HG03565 (cell line): ENCODE data around the gene NIPA2.

ENCODE experiments used
- ATAC-seq: cut with Tn5 transposase; IDR thresholded peaks from one replicate; pipeline ENCODE4 v1.9.1; 2021; ENCODE audit warnings: mild to moderate bottlenecking, moderate library complexity; ENCODE audit not compliant: unreplicated experiment

Gene NIPA2

DNA sequence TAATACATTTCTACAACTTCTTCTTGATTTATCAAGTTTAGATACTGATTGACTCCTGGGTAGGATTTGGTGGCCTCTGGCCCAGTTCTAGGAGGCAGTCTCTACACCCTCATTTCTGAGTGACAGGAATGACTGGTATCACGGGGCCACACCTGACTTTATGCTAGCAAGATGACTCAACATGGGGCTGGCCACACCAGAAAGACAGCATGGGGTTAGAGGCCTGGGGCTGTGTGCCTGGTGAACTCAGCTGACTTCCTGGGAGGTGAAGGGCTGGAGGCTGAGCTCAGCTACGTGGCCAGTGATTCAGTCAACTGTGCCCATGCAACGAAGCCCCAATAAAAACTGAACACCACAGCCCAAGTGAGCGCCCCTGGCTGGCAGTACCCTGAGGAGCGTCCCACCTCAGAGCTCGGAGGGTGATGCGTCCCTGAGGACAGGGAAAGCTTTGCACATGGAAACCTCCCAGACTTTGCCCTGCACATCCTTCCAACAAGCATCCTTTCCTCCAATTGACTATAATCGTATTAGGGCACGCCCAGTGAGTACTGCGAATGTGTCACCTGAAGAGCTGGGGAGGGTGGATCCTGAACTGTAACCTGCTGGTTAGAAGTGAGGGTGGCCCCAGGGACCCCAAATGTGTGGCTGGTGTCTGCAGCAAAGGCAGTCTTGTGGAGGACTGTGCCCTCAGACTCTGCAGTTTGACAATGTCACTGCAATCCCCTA, 57.2 kb downstream of the NIPA2 start:
- peak; percentile 77 for ATAC-seq

DNA sequence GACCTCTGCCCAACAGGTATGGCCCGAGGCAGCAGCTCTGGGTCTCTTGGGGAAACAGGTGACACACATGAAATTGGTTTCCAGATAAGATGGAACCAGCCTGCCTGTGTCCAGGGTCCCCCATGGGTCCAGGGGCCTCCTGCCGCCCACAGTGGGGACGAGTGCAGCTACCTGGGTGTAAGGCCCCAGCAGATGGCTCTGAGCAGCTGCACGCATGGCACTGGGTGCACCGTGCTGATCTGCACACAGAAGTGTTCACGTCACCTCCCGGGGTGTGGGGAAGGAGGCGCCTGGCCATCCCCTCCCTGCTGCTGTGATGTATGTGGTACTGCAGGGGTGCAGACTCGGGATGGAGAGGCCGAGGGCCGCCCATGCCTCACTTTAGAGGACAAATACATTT, 63.6 kb downstream of the NIPA2 start:
- no peak for ATAC-seq

DNA sequence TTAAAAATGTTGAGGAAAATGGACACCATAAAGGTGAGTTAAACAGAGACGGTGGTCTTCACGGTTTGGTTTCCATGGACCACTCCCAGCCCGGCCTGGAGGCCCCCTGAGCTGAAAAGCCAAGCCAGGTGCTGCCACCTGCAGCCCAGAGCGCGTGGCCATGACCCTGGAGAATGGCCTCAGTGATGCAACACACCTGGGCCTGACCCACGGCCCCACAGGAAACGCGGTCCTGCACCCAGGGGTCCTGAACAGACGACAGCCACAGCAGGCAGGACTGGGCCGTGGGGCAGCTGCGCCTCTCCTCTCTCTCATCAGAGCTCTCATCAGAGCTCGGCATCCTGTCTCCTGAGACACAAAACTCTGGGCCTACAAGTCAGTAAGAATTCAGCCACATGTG, 64.1 kb downstream of the NIPA2 start:
- no peak for ATAC-seq

DNA sequence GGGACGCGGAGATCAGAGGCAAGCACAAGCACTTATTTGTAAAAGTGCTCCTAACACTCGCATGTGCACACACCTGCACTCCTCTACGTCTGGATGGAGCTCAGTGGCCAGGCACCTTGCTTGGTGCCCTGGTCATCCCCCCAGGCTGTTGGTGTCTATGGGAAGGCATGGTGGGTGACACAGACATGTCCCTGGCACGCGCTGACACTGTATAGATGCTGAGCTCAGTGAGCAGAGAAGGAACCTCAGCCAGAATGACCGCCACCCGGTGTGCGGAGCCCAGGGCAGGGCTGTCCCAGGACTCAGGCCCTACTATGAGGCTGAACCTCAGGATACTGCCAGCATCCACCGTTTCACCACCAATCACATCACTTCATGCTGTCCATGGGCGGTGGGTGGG, 64.5 kb downstream of the NIPA2 start:
- ATAC-seq = no peak

DNA sequence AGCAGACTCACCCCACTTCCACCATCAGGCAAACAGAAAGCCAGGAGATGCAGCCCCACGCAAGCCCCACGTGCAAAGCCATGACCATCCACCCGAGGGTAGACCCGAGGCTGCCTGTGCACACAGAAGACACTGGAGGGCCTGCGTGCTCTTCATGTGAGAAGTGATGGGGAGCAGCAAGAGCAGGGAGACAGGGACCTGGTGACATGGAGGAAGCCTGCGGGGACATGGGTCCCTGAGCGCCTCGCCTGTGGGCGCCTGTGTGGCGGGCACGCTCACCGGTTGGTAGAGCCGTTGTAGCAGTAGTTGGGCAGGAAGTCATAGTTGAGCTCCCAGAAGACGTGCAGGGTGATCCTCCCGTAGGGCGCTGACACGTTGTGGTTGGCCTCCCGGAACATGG, 65.0 kb downstream of the NIPA2 start:
- ATAC-seq = no peak

DNA sequence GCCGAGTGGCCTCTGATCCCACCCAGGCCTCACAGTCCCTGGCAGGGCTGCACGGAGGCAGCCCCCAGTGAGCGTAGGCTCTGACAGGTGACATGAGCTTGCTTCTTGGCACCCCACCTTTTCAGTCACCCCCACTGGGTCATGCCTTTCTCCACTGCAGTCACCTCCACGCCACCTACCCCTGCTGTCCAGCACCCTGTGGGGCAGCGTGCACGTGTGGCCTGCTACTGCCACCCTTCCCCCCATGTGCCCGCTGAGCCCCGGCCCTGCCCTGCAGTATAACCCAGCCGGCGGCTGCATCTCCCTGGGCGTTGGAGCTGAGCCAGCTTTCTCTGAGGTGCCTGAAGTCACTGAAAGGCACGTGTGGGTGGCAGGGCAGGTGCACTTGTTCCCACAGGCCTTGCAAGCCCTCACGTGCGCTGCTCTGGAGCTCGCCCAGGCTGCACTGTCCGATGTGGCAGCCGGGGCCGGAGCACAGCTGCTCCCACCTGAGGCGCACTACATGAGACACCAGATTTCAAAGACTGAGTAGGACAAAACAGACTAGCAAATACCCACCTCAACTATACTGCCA, 65.6 kb downstream of the NIPA2 start:
- ATAC-seq = no peak

DNA sequence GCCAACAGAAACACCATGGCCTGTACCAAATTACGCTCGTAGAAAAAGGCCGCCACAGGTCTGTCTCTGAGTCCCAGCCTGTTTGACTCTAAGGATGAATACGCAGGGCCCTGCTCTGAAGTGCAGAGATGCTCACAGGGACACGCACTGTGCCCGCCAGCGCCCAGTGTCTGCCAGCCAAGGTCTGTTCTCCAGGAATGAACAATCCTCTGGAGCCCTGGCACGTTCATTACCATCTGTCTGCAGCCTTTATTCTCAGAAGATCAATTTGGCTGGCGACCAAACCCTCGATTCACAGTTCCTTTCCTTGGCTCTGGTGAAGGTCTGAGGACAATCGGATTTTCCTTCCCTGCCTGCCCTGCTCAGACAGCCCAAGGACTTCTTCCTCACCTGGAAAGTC, 66.3 kb downstream of the NIPA2 start:
- no peak for ATAC-seq

DNA sequence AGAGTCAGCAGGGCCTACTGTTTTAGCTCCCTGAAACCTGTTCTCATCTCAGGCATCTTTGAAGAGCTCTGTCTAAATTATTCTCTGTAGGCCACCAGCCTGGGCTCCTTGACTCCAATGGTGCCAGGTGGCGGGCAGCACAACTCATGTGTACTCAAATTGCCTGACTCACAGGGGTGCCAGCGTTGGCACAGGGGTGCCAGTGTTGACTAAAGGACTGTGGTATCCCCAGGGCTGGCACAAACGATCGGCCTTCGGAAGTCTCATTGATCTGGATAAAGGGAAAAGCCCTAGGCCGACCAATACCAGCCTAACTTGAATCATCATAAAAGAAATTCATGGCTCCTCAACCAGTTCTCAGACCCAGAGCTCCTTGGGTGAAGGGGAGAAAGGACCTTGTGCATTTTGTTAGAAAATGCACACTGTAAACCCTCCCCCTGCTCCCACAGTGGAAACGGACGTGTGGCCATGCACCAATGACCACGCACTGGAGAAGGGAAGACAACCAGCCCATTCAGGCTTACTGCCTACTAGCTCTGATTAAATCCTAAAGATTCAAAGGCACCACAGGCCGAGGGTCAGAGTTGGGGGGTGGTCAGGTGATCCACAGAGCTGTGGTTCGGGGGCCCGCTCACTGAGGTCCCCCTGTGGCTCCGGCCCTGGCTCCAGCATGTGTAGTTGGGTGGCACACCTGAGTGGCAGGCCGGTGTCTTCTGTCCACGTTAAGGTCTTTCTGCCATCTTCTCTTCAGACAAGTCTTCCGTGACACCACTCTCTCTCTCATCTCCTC, 68.9 kb downstream of the NIPA2 start:
- no peak for ATAC-seq

DNA sequence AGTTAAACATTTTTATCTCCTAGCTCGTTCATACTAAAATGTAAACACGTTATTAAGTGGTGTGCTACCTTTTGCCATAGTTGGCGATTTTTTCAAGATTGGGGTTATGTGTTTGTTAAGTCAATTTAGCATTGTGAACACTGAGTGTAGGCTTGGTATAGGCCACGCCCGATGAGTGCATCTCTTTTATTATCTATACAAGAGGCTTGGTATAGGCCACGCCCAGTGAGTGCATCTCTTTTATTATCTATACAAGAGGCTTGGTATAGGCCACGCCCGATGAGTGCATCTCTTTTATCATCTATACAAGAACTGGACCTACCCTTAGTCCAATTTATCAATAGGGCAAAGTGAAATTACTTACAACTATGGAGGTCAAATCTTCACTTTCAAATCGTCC, 70.4 kb downstream of the NIPA2 start:
- no peak for ATAC-seq

DNA sequence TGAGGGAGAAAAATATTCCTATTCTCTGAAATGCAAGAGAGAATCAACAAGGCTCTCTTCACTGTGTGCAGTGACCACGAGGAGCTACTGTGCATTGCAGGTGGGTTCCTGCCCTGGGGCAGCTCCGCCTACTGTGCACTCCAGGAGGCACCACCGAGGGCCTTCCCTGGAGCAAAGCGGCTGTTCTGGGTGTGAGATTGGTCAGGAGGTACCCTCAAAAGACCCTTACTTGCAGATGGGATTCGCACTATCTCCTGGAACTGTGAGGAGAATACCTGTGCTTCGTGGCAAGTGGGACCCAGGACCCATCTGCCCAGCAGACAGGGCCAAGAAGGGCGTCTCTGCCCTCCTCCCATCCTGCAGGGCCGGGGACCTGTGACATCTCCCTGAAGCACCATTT, 72.8 kb downstream of the NIPA2 start:
- no peak for ATAC-seq

DNA sequence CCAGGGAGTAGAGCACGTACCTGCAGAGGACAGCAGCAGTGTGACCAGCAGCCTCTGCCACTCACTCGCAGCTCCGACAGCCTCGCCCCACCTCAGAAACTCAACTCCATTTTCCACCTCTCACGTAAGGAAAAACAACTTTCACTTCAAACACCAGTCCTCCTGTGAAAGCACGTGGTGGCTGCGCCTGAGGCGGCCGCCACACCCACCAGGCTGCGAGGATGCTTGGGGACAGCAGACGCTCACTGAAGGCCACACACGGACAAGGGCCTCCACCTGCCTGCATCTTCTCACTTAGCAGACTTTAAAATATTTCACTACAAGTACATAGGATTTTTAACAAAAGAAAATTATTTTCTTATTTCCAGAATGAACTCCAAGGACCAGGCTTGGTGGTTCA, 73.8 kb downstream of the NIPA2 start:
- no peak for ATAC-seq

DNA sequence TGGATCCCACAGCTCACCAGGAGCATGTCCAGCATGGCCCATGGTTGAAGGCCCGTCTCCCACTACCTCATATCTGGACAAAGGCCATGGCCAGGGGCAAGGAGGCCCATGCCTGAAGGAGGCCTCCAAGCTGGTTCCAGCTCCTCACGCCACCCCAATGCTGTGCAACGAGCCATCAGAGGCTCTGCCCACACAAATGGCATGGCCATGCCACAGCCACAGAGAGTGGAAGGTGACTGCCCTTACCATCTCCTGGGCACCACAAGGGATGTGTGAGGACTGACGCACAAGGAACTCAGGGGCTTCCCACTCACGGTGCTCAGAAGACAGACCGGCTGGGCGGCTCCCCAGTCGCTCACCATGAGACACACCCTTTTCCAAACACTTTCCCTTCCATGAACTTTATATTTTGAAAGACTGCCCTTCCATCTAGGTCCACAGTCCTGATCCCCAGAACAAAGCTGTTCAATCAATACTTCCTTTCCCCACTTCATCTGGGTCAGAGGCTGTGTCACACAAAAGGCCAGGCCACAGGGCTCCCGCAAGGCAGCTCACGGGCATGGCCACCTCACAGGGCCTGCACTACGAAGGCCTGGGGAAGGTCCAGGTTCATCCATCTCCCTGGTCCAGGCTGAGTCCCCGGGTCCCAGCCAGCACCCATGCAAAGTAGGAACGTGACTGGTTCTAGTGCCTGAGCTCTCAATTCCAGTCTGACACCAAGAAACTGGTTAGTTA, 75.3 kb downstream of the NIPA2 start:
- no peak for ATAC-seq

DNA sequence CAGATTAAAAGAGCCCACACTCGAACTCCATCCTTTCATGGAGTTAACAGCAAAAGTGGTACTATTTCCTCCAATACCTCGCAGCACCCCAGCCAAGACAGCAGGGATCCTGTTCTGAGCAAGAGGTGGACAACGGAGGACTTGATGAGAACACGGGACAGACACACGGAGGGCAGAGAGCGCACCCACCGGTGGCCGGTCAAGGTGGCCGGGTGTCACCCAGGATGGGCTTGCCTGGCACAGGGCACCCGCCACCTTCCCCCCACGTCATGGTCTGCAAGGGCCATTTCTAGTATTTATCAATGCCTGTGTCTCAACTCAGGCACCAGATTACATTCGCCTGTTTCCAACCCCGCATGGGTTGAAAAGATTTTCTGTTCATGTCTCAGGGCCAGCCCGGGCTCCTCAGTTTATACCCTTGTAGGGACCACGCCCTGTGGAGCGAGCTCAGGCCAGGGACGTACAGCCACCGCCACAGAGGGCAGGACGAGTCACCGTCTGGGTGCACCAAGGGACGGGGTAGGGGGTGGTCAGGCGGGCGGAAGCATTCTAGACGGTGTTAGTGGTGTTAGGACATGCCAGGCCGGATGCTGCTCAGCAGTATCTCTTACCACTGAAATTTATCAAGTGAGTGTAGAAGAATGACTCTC, 77.5 kb downstream of the NIPA2 start:
- no peak for ATAC-seq

DNA sequence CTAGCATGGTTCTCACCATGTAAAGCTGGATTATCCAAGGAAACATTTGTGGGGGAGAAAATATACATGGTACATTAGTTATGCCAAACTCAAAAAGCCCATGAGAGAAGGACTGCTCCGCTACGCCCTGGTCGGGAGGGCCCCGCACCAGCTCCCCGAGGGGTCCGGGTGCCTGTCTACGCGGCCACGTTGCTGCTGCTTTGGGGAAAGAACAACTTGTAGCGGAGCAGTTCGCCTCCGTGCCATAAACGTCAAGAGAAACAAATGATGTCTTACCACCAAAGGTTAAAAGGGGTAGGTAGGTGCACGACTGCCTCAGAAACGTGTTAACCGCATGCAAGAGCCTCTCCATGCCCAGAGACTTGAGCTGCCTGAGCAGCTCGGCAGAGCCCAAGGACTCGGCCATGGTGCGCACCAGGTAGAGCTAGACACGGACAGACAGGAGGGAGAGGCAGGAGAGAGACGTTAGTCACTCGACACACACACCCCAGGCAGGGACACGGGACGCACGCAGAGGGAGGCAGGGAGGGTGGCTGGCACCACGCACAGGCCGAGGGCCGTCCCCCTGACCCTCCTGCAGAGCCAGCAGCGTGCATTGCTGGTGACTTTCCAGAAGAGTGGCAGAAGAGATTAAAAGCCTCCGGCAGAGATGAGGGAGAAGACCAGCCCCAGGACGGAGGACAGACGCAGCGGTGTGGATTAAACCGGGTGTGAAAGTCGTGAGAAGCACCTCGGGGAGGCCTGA, 78.3 kb downstream of the NIPA2 start:
- no peak for ATAC-seq

DNA sequence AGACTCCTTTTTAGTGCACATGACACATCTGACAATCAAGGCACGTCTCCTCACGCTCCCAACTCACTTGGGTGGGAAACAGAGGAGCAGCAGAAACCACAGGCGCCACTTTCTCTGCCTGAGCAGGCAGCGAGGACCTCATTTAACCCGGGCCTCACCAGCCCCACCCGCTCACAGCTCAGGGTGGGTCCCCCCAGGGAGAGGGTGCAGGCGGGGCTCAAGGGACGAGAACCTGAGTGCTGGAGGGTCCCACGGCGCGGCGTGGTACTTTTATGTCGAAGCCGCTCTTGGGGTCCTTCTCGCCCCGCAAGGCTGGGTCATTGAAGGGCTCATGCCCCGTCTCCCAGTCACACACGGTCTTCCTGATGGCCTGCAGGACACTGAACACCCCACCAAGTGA, 79.1 kb downstream of the NIPA2 start:
- ATAC-seq = no peak
